Measurements from ENCODE around the gene MOCS3.
A peak's percentile ranks its signal among the peaks of the same experiment; 100 is the strongest.

The MOCS3 gene

DNA sequence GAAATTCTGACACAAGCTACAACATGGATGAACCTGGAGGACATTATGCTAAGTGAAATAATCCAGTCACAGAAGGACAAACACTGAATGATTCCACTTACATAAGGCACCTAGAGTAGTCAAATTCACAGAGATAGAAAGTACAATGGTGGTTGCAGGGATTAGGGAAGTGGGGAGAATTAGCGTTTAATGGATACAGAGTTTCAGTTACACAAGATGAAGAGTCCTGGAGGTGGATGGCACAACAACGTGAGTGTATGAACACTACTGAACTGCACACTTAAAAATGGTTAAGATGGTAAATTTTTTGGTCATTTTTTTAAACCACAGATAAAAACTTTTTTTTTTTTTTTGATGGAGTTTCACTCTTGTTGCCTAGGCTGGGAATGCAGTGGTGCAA is 24.7 kb downstream of the MOCS3 start:
- H3K4me1 Mint-ChIP-seq (ENCODE audit: low read depth) = peaks cover 29% of the 10 kb centered on the region
- H3K27me3 Mint-ChIP-seq = peaks cover 66% of the 10 kb centered on the region
- H3K27ac Mint-ChIP-seq = no peak overlapping the region
- H3K9me3 Mint-ChIP-seq = no peaks in the 10 kb centered on the region
- no peak for DNase-seq
- no peaks in the 10 kb centered on the region for H3K36me3 Mint-ChIP-seq (ENCODE audit: low read depth)
- no peak overlapping the region for H3K4me3 Mint-ChIP-seq

GRCh38 chr20:50987493-50988210 is 29.0 kb downstream of the MOCS3 start:
- H3K4me1 Mint-ChIP-seq (ENCODE audit: low read depth) = peaks cover 2% of the 10 kb centered on the region
- peaks cover 42% of the 10 kb centered on the region for H3K27me3 Mint-ChIP-seq
- H3K36me3 Mint-ChIP-seq (ENCODE audit: low read depth) = no peaks in the 10 kb centered on the region
- H3K9me3 Mint-ChIP-seq = no peaks in the 10 kb centered on the region
- no peak overlapping the region for H3K27ac Mint-ChIP-seq
- peak; percentile 51 for DNase-seq
- no peak overlapping the region for H3K4me3 Mint-ChIP-seq

GRCh38 chr20:50991076-50991475 is 32.5 kb downstream of the MOCS3 start:
- no peak overlapping the region for H3K27ac Mint-ChIP-seq
- H3K36me3 Mint-ChIP-seq (ENCODE audit: low read depth) = no peaks in the 10 kb centered on the region
- no peaks in the 10 kb centered on the region for H3K9me3 Mint-ChIP-seq
- peaks cover 18% of the 10 kb centered on the region for H3K27me3 Mint-ChIP-seq
- no peak overlapping the region for H3K4me3 Mint-ChIP-seq
- no peak for DNase-seq
- peaks cover 6% of the 10 kb centered on the region for H3K4me1 Mint-ChIP-seq (ENCODE audit: low read depth)

DNA sequence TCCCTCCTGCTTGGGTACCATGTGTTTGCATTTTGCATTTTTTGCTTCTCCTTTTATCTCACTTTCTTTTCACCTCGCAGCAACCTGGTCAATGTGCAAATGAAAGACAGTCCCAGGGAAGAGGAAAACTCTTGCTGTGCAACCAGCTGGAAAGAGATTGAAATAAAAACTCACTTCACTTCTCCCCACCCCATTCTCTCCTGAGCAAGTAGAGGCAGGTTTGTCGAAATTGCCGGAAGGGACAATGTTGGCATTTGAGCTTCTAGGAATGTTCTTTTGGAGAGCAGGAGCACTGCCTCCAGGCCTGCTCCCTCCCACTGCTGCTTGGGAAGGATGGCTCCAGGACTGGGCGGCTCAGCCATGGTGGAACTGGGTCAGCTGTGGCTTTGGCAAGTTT is 33.7 kb downstream of the MOCS3 start:
- peaks cover 6% of the 10 kb centered on the region for H3K4me1 Mint-ChIP-seq (ENCODE audit: low read depth)
- H3K4me3 Mint-ChIP-seq = no peak overlapping the region
- no peak overlapping the region for H3K27ac Mint-ChIP-seq
- H3K36me3 Mint-ChIP-seq (ENCODE audit: low read depth) = no peaks in the 10 kb centered on the region
- H3K9me3 Mint-ChIP-seq = no peaks in the 10 kb centered on the region
- no peak for DNase-seq
- peaks cover 11% of the 10 kb centered on the region for H3K27me3 Mint-ChIP-seq

- Mint-ChIP-seq H3K4me1 (ENCODE audit: low read depth) (peaks cover 5% of the 10 kb centered on the region), H3K4me3 (no peak overlapping the region), H3K27me3 (peaks cover 7% of the 10 kb centered on the region), H3K36me3 (ENCODE audit: low read depth) (no peaks in the 10 kb centered on the region), H3K27ac (no peak overlapping the region), H3K9me3 (no peaks in the 10 kb centered on the region)
- DNase-seq = no peak
Measured at GRCh38 chr20:50992733-50993457, 34.3 kb downstream of the MOCS3 start.

DNA sequence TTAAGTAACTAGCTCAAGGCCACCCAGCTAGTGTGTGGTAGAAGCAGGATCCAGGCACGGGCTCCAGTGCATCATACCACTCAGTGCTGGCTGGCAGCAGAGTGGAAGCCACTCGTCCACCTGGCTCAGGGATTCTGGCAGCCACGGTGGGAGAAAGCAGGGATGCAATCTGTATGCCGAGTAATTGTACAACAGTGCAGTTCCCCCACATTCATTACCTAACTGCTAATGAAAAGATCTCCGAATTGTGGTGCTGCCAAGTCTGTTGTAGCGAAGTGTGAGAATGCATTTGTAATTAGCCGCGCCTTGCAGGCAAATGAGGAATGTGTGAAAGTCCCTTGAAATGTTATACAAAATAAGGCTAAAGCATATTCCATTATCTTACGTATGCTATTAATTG is 35.3 kb downstream of the MOCS3 start:
- Mint-ChIP-seq H3K27me3 (peaks cover 8% of the 10 kb centered on the region), H3K27ac (no peak overlapping the region), H3K36me3 (ENCODE audit: low read depth) (no peaks in the 10 kb centered on the region), H3K4me3 (no peak overlapping the region), H3K4me1 (ENCODE audit: low read depth) (peaks cover 5% of the 10 kb centered on the region), H3K9me3 (no peaks in the 10 kb centered on the region)
- no peak for DNase-seq

DNA sequence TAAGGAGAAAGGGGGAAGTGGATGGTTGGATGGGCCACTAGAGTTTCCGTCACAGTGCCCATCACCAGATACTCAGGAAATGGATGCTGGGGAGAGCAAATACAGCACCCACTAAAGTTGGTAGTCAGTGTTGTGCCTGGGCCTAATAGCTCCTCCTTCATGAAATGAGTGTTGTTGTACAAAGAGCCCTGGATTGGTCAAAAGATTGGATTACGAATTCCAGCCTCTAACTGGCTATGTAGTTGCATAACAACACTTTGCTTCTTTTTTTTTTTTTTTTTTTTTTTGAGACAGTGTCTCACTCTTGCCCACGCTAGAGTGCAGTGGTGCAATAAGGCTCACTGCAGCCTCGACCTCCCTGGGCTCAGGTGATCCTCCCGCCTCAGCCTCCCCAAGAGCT is 36.9 kb downstream of the MOCS3 start:
- H3K36me3 Mint-ChIP-seq (ENCODE audit: low read depth) = no peaks in the 10 kb centered on the region
- no peak for DNase-seq
- H3K4me3 Mint-ChIP-seq = no peak overlapping the region
- no peaks in the 10 kb centered on the region for H3K9me3 Mint-ChIP-seq
- H3K27ac Mint-ChIP-seq = no peak overlapping the region
- peaks cover 5% of the 10 kb centered on the region for H3K4me1 Mint-ChIP-seq (ENCODE audit: low read depth)
- H3K27me3 Mint-ChIP-seq = peaks cover 20% of the 10 kb centered on the region

GRCh38 chr20:50996901-50997865 is 38.6 kb downstream of the MOCS3 start:
- no peak for DNase-seq
- Mint-ChIP-seq H3K4me1 (ENCODE audit: low read depth) (peaks cover 9% of the 10 kb centered on the region), H3K27me3 (peaks cover 28% of the 10 kb centered on the region), H3K9me3 (no peaks in the 10 kb centered on the region), H3K36me3 (ENCODE audit: low read depth) (no peaks in the 10 kb centered on the region), H3K27ac (no peak overlapping the region), H3K4me3 (no peak overlapping the region)

GRCh38 chr20:50999355-50999754 is 40.7 kb downstream of the MOCS3 start:
- no peak overlapping the region for H3K27ac Mint-ChIP-seq
- peaks cover 39% of the 10 kb centered on the region for H3K27me3 Mint-ChIP-seq
- no peaks in the 10 kb centered on the region for H3K9me3 Mint-ChIP-seq
- no peaks in the 10 kb centered on the region for H3K36me3 Mint-ChIP-seq (ENCODE audit: low read depth)
- no peak for DNase-seq
- no peak overlapping the region for H3K4me3 Mint-ChIP-seq
- H3K4me1 Mint-ChIP-seq (ENCODE audit: low read depth) = peaks cover 5% of the 10 kb centered on the region

GRCh38 chr20:51001430-51002265 is 43.0 kb downstream of the MOCS3 start:
- Mint-ChIP-seq H3K36me3 (ENCODE audit: low read depth) (no peaks in the 10 kb centered on the region), H3K27me3 (peaks cover 43% of the 10 kb centered on the region), H3K9me3 (no peaks in the 10 kb centered on the region), H3K27ac (no peak overlapping the region), H3K4me3 (no peak overlapping the region), H3K4me1 (ENCODE audit: low read depth) (peaks cover 5% of the 10 kb centered on the region)
- no peak for DNase-seq

DNA sequence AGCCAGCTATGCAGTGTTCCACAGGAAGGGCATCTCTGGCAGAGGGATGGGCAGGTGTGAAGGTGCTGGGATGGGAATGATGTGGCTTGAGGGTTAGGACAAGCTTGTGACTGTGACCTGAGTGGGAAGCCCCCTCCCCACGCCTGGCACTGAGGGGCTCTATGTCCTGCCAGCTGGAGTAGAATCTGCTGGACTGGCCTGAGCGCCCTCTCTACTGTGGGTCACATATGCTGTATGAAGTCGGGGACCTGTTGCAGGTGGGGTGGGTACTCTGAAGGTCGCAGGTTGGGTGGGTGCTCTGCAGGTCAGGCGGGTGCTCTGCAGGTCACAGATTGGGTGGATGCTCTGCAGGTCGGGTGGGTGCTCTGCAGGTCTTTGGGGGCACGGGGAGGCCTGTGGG is 44.0 kb downstream of the MOCS3 start:
- H3K4me1 Mint-ChIP-seq (ENCODE audit: low read depth) = peaks cover 5% of the 10 kb centered on the region
- no peak for DNase-seq
- H3K4me3 Mint-ChIP-seq = no peak overlapping the region
- no peaks in the 10 kb centered on the region for H3K9me3 Mint-ChIP-seq
- no peak overlapping the region for H3K27ac Mint-ChIP-seq
- H3K27me3 Mint-ChIP-seq = peaks cover 43% of the 10 kb centered on the region
- no peaks in the 10 kb centered on the region for H3K36me3 Mint-ChIP-seq (ENCODE audit: low read depth)

DNA sequence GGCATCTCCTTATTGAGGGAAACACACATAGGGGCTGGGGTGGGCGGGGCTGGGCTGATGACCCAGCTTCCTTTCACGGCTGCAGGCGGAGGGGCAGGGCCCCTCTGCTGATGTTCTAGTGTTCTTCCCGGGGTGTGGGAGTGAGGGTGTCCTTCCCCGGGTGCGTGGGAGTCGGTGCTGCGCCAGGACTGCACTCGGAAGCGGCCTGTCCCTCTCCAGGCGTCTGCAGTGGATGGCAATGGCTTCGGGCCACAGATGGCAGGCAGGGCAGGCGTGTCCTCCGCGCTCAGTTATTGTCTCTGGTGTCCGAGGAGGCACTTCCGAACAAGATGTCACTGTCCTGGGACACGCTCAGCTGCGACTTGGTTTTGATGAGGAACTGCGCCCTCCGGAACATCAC is 45.1 kb downstream of the MOCS3 start:
- DNase-seq = no peak
- no peaks in the 10 kb centered on the region for H3K9me3 Mint-ChIP-seq
- no peak overlapping the region for H3K27ac Mint-ChIP-seq
- H3K27me3 Mint-ChIP-seq = peaks cover 40% of the 10 kb centered on the region
- H3K4me1 Mint-ChIP-seq (ENCODE audit: low read depth) = peaks cover 5% of the 10 kb centered on the region
- H3K4me3 Mint-ChIP-seq = no peak overlapping the region
- no peaks in the 10 kb centered on the region for H3K36me3 Mint-ChIP-seq (ENCODE audit: low read depth)

GRCh38 chr20:51004305-51004727 is 45.7 kb downstream of the MOCS3 start:
- no peak overlapping the region for H3K27ac Mint-ChIP-seq
- H3K36me3 Mint-ChIP-seq (ENCODE audit: low read depth) = no peaks in the 10 kb centered on the region
- H3K4me1 Mint-ChIP-seq (ENCODE audit: low read depth) = peaks cover 5% of the 10 kb centered on the region
- no peak for DNase-seq
- no peak overlapping the region for H3K4me3 Mint-ChIP-seq
- H3K9me3 Mint-ChIP-seq = no peaks in the 10 kb centered on the region
- peaks cover 34% of the 10 kb centered on the region for H3K27me3 Mint-ChIP-seq

DNA sequence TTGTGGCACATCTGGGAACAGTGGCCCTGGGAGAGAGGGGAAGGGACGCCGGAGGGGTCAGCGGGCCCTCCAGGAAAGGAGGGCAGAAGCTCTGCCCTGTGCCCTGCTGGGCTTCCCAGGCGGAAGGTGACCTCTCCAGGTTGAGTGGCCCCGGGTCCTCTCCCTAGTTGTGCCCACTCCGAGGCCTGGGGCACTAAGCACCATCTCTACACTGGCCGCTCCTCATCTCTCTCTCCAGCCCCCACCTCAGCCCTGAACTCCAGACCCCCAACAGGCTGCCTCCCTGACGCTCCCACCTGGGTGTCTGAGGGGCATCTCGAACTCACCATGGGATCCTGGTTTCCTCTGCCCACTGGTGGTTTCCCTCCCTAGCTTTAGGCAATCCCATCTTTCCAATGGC is 46.2 kb downstream of the MOCS3 start:
- H3K27me3 Mint-ChIP-seq = peaks cover 32% of the 10 kb centered on the region

More for the DNA sequence above, 46.2 kb downstream of the MOCS3 start:
- no peak for DNase-seq
- Mint-ChIP-seq H3K27ac (no peak overlapping the region), H3K4me1 (ENCODE audit: low read depth) (peaks cover 5% of the 10 kb centered on the region), H3K9me3 (no peaks in the 10 kb centered on the region), H3K36me3 (ENCODE audit: low read depth) (no peaks in the 10 kb centered on the region), H3K4me3 (no peak overlapping the region)
